HepG2 (cell line): ENCODE data around the gene CTCF. TPM values are rescaled to one million over a fixed set of nuclear protein-coding genes. Genes with fewer than 3 reads are reported as not detected.

Experiments
- ATF2 ChIP-seq: sonication (generic); formaldehyde crosslinking; IDR thresholded peaks from 2 replicates; pipeline ENCODE4 v1.4.0; 2020; ENCODE audit warnings: missing genetic modification reagents
- ELK4 ChIP-seq: sonication (generic); formaldehyde crosslinking; IDR thresholded peaks from 2 replicates; pipeline ENCODE4 v1.9.0; 2021; ENCODE audit warnings: missing genetic modification reagents, borderline replicate concordance
- GATA4 ChIP-seq: sonication (generic); IDR thresholded peaks from 2 replicates; pipeline ENCODE4 v1.6.1; 2016; ENCODE audit warnings: antibody characterized with exemption, low read depth, borderline replicate concordance
- HNRNPK ChIP-seq: fragments of 200-400 bp; formaldehyde crosslinking; IDR thresholded peaks from 2 replicates; pipeline ENCODE4 v1.6.1; 2018; ENCODE audit warnings: low read length, low read depth, moderate library complexity, mild to moderate bottlenecking; ENCODE audit not compliant: poor library complexity, severe bottlenecking
- ISL2 ChIP-seq: sonication (generic); formaldehyde crosslinking; IDR thresholded peaks from 2 replicates; pipeline ENCODE4 v1.5.0; 2020; ENCODE audit warnings: missing genetic modification reagents
- KLF9 ChIP-seq: IDR thresholded peaks from 2 replicates; pipeline ENCODE4 v1.6.1; 2016; ENCODE audit warnings: low read depth
- MIER3 ChIP-seq: IDR thresholded peaks from 2 replicates; pipeline ENCODE4 v1.6.1; 2016; ENCODE audit warnings: missing compliant biosample characterization, borderline replicate concordance
- SAFB2 ChIP-seq: sonication (generic); formaldehyde crosslinking; IDR thresholded peaks from 2 replicates; pipeline ENCODE4 v1.5.1; 2020; ENCODE audit warnings: missing genetic modification reagents, low read depth, mild to moderate bottlenecking, borderline replicate concordance
- SOX13 ChIP-seq, 3 experiments: fragments of 450-650 bp in 1 of 3; sonication (generic) in 1 of 3; formaldehyde crosslinking in 1 of 3; IDR thresholded peaks in 2 of 3; conservative IDR thresholded peaks in 1 of 3; 2 replicates each; pipeline versions ENCODE4 v1.5.0 to v1.6.1; 2016 to 2020; ENCODE audit warnings: antibody characterized with exemption in 1 of 3, mild to moderate bottlenecking in 1 of 3, missing compliant biosample characterization in 1 of 3, missing genetic modification reagents in 1 of 3, moderate library complexity in 1 of 3
- SOX5 ChIP-seq: IDR thresholded peaks from 2 replicates; pipeline ENCODE4 v1.6.1; 2016; ENCODE audit warnings: borderline replicate concordance
- SRSF1 ChIP-seq: fragments of 200-400 bp; formaldehyde crosslinking; optimal IDR thresholded peaks from 2 replicates; pipeline ENCODE3; 2017; ENCODE audit warnings: mild to moderate bottlenecking, low read depth, low read length, moderate library complexity
- SSRP1 ChIP-seq: IDR thresholded peaks from 2 replicates; pipeline ENCODE4 v1.6.1; 2016; ENCODE audit warnings: control low read depth
- TRIM24 ChIP-seq: sonication (generic); formaldehyde crosslinking; IDR thresholded peaks from 2 replicates; pipeline ENCODE4 v1.8.0; 2022; ENCODE audit warnings: mild to moderate bottlenecking, missing genetic modification reagents
- ZNF18 ChIP-seq: sonication (generic); formaldehyde crosslinking; IDR thresholded peaks from 2 replicates; pipeline ENCODE4 v1.8.0; 2022; ENCODE audit warnings: mild to moderate bottlenecking, missing genetic modification reagents; ENCODE audit not compliant: insufficient replicate concordance
- ZNF572 ChIP-seq: sonication (generic); formaldehyde crosslinking; IDR thresholded peaks from 2 replicates; pipeline ENCODE4 v1.5.1; 2020; ENCODE audit warnings: mild to moderate bottlenecking, missing genetic modification reagents
- ZNF609 ChIP-seq: sonication (generic); formaldehyde crosslinking; IDR thresholded peaks from 2 replicates; pipeline ENCODE4 v1.4.0; 2020; ENCODE audit warnings: mild to moderate bottlenecking, missing genetic modification reagents, borderline replicate concordance
- ZNF724P ChIP-seq: sonication (generic); formaldehyde crosslinking; IDR thresholded peaks from 2 replicates; pipeline ENCODE4 v1.8.0; 2022; ENCODE audit warnings: missing genetic modification reagents, borderline replicate concordance
- ZNF761 ChIP-seq: sonication (generic); formaldehyde crosslinking; conservative IDR thresholded peaks from 2 replicates; pipeline ENCODE4 v1.4.0; 2020; ENCODE audit warnings: mild to moderate bottlenecking, missing genetic modification reagents
- ZNF891 ChIP-seq: sonication (generic); formaldehyde crosslinking; IDR thresholded peaks from 2 replicates; pipeline ENCODE4 v1.5.0; 2020; ENCODE audit warnings: mild to moderate bottlenecking, missing genetic modification reagents
- polyA plus RNA-seq, 8 experiments: library from polyadenylated mRNA; depleted of rRNA in 3 of 8; stranded (reverse) in 7 of 8; unstranded in 1 of 8; fragments of >200 nt; fragmentation: Illumina TruSeq in 4 of 8; extraction: Trizol in 4 of 8; gene quantifications; 2 replicates each; pipeline versions ENCODE4 v1.2.1 to v1.2.3, GENCODE V29; 2011 to 2016; ENCODE audit warnings: low read depth in 4 of 8, missing spikeins in 1 of 8, mixed read lengths in 1 of 8; ENCODE audit not compliant: insufficient read depth in 1 of 8
- total RNA-seq, 5 experiments: library from RNA; depleted of rRNA; stranded (reverse); fragments of >200 nt; fragmentation: Illumina TruSeq; extraction: Trizol; gene quantifications; 2 replicates each; pipeline ENCODE4 v1.2.3, GENCODE V29; 2016; ENCODE audit warnings: low read depth in 1 of 5

Gene CTCF
- total and polyA plus RNA-seq, 2 of the 13 experiments (the other 11 are each of a cell fraction or from before 2014, with no cell fraction given), result 19.5 to 37.5 TPM

- TF ChIP-seq ATF2 (CRISPR knock-in tag), result peak; percentile 78
- no peak for TF ChIP-seq ZNF18 (CRISPR knock-in tag)
- peak; percentile 75 for TF ChIP-seq ZNF724P (CRISPR knock-in tag)
- TF ChIP-seq ZNF609 (CRISPR knock-in tag), result 0 out of 2 replicates have a peak, but pooled peaks have one; percentile 44
- TF ChIP-seq TRIM24 (CRISPR knock-in tag), result no peak
- TF ChIP-seq SOX13 (IDR thresholded peaks at IDR 0.05), result no peak
- peak in 1 of 2 experiments; percentile 31; a peak in 1 of 4 replicates for TF ChIP-seq SOX13 (CRISPR knock-in tag; conservative IDR thresholded peaks at IDR 0.05 in 1 of 2, IDR thresholded peaks at IDR 0.05 in 1 of 2)
- TF ChIP-seq HNRNPK, result no peak
- TF ChIP-seq ZNF761 (CRISPR knock-in tag), result peak; percentile 62; the same call in 1 of the 2 replicates
- no peak for TF ChIP-seq ELK4 (CRISPR knock-in tag)
- no peak for TF ChIP-seq GATA4
- peak; percentile 60 for TF ChIP-seq SAFB2 (CRISPR knock-in tag)
- no peak for TF ChIP-seq ZNF572
- peak; percentile 78; the same call in 1 of the 2 replicates for TF ChIP-seq MIER3 (CRISPR knock-in tag)
- peak; percentile 69; the same call in 1 of the 2 replicates for TF ChIP-seq ISL2 (CRISPR knock-in tag)
- 0 out of 2 replicates have a peak, but pooled peaks have one; percentile 65 for TF ChIP-seq SSRP1
- peak; percentile 22 for TF ChIP-seq SRSF1
- no peak for TF ChIP-seq KLF9 (CRISPR knock-in tag)
- peak; percentile 57; the same call in 1 of the 2 replicates for TF ChIP-seq SOX5 (CRISPR knock-in tag)
- 0 out of 2 replicates have a peak, but pooled peaks have one; percentile 3 for TF ChIP-seq ZNF891 (CRISPR knock-in tag)
Observed at GRCh38 chr16:67667817-67668494, 105.6 kb downstream of the CTCF start (continued).
